Stimulated activated CD8-positive, alpha-beta memory T cell treated with anti-CD3 and anti-CD28 coated beads, Interleukin-12 subunit alpha, Interleukin-12 subunit beta, amount 100 ng/mL, for 24 hours (primary cell): ENCODE results near the gene KMT2C.

Experiments
- DNase-seq: peaks from one replicate; pipeline ENCODE4 v3.0.0-alpha.2; 2020; ENCODE audit errors: extremely low read depth

KMT2C gene

GRCh38 chr7:152203095-152203494 is 232.7 kb downstream of the KMT2C start:
- DNase-seq = no peak

DNA sequence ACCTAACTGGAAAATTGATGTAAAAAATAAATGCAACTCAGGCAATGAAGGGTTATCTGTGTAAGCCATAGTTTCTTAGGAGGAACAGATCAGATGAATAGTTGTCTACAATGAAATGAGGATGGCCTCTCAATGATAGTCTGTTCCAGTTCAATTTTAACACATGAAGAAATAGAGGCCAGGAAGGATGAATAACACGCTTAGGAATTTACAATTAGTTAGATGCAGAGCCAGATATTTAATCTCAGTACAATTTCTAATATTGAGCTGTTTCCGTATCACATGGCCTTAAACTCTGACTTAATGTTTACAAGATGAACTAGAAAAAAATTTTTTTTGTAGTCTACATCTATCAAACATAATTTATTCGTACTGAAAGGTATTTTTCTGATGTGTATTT is 233.7 kb downstream of the KMT2C start:
- DNase-seq = no peak

DNA sequence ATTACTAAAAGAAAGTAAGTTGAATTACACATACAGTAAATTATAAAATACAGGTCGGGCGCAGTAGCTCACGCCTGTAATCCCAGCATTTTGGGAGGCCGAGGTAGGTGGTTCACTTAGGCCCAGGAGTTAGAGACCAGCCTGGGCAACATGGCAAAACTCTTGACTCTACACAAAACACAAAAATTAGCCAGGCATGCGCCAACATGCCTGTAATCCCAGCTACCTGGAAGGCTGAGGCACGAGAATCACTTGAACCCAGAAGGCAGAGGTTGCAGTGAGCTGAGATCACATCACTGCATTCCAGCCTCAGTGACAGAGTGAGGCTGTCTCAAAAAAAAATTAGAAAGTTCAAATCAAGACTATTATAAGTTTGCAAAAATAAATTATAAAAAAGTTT is 235.4 kb downstream of the KMT2C start:
- no peak for DNase-seq

- DNase-seq = no peak
Measured at GRCh38 chr7:152196391-152196790, 239.4 kb downstream of the KMT2C start.

DNA sequence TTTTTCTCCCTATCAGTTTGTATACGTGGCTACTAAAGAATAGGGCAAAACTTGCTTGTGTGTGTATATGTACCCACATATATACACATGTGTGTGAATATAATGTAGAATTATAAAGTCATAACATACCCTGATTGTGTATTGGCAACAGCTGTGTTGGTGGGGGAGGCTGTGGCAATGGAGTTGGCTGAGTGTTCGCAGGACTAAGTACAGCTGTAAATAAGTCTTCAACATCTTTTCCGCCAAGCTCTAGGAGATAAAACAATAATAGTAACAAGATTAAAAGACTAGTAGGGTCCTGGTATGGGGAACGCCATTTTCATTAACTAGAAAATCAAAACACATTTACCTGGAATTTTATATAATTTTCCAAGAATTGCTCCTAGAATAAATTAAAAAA is 241.9 kb downstream of the KMT2C start:
- DNase-seq = no peak

DNA sequence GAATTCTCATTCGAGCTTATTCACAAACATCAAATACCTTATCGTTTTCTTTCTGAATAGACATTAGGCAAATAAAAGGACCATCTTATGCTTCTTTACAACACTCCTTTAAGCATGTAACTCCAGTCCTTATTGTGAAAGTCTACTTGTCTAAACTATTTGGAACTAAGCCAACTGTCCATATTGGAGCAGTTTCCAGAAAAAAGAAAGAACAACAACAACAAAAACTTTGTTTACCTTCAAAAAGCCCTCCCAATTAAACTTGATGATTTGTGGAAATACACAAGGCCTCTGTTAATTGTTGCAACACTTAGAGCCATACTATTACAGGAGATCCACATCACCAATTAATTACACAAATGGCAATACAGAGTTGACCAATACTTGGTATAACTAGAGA is 246.7 kb downstream of the KMT2C start:
- DNase-seq = no peak

GRCh38 chr7:152185558-152185957 is 250.2 kb downstream of the KMT2C start:
- DNase-seq = no peak

DNA sequence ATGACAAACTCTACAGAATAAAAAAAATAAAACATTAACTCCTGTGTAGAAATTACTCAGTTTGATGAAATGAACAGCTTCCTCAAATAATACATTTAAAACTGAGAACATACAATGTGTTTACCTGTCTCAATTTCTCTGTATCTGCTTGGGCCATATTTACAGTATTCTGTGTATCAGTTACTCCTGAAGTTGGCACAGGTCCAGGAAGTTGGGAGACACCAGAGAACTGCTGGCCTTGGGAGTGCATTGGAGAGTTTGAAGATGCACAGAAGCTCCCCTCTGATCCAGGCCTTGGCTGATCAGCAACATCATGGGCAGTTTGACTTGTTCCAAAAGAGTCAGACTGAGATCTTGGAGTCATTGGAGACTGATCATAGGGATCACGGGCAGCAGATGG is 255.2 kb downstream of the KMT2C start:
- no peak for DNase-seq

DNA sequence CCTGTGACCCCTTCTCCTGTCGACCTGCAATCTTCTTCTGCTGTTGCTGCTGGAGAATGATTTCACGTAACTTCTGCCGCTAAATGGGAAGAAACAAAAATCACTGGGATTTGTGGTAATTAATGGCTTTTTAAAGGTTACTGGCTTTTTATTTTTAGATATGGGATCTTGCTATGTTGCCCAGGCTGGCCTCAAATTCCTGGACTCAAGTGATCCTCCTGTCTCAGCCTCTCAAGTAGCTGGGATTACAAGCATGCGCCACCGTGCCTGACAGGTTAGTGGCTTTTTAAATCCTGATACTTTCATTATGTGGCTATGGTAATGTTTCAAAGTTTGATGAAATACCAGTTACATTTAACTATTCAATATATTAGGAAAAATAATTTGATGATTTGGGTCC is 255.8 kb downstream of the KMT2C start:
- DNase-seq = no peak

- DNase-seq = no peak
Measured at GRCh38 chr7:152178405-152179058, 257.3 kb downstream of the KMT2C start.

DNA sequence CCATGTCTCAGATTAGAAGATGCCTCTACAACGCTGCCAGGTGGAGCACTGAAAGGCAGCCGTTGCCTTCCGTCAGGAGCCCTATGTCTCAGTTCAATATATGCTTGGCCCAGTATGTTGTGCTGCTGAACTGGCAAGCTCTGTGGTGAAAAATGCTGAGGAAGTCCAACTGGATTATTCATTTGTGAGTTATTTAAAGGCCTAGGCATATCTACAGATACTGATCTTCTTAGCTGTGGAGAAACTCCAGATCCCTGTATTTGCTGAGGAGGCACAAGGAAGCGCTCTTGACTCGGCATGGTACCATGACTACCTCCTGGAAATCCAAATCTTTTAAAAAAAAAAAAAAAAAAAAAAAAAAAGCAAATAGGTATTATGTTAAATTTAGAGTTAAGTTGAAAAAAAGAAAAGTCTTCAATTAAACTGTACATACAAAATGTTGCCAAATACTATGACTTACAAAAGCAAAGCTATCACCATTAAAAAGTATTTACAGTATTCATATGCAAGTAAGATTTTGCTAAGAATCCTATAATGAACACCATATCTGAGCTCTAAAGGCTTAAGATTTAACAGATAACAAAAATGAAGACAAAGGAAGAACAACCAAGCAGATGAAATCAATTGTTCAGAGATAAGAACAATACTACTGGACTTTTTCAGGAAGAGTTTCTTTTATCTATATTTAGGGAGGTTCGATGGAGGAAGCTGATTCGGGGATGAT is 258.0 kb downstream of the KMT2C start:
- DNase-seq = no peak

GRCh38 chr7:152176797-152177196 is 259.0 kb downstream of the KMT2C start:
- DNase-seq = no peak

- no peak for DNase-seq
Measured at GRCh38 chr7:152173372-152174070, 262.3 kb downstream of the KMT2C start.

GRCh38 chr7:152162287-152162686 is 273.5 kb downstream of the KMT2C start:
- no peak for DNase-seq

DNA sequence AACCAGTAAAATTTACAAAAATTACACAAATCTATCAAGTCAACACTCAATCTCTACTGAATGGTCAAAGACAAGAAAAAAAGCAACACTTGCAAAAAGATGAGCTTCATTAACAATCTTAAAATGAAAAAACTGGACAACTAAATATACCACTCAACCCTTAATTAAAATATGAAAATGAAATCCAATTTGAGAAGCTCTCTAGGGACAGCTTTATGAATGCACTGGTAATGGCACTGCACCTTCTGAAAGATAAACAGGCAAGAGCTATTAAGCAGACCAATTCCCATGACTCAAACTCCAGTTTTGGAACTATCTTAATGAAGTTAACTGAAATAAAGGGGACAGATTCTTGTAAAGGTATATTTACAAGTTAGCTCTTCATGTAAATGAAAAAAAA is 274.6 kb downstream of the KMT2C start:
- DNase-seq = no peak

GRCh38 chr7:152158801-152159587 is 276.8 kb downstream of the KMT2C start:
- no peak for DNase-seq

- no peak for DNase-seq
Measured at GRCh38 chr7:152152267-152152666, 283.5 kb downstream of the KMT2C start.

DNA sequence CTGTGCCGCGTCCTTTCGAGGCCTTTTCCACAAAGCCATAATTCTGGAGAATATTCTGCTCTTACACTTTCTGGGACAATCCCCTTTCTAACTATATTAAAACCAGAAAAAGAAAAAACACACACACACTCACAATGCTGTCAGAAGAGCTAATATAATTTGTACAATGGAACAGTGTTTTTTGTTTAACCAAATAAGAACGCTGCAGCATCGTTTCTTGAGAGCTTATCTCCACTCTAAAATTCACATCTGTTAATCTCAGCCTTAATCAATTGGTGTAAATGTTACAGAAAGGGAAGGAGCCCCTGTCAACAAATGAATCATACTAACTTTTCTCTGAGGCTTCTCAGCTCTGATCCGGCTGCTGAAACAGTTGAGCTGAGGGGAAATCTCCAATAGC is 286.4 kb downstream of the KMT2C start:
- DNase-seq = no peak

GRCh38 chr7:152148706-152149105 is 287.1 kb downstream of the KMT2C start:
- DNase-seq = no peak

- DNase-seq = no peak
Measured at GRCh38 chr7:152145853-152146466, 289.8 kb downstream of the KMT2C start.

DNA sequence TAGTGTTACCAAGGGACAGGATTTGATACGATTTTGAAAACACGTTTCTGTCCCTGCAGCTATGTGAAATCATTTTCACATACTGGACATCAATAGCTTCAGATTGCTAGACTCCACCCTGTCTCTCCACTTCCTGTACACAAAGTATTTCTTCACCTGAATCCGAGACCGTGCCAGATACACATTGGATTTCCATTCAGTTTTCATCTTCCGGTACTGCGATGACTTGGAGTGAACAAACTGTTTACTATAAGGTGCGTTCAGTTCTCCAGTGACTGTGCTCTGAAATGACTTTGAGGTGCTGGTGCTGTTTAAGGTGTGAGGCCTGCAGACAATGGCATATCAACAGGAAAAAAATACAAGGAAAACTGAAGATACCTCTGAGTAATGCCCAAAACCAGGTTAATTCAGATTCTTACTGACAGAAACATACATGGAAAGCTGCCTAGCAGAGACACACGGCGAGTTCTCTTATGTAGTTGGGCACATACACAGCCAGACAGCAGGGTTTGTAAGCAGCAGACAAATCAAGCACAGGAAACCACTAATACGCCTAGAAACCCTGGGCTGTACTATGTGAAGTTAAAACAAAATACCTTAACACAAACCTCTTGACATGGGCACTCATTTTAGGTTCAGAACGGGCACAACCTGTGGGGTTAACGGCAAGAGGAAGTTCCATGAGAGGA is 291.1 kb downstream of the KMT2C start:
- DNase-seq = no peak
